Parathyroid adenoma (tissue), 2 donors: Measurements from ENCODE around the gene ZNF621.

ENCODE experiments used
- H2AFZ ChIP-seq: fragments of 300-600 bp; sonication (generic); one replicate; pipeline ENCODE4 v1.7.0; 2017; ENCODE audit warnings: antibody characterized with exemption, mild to moderate bottlenecking
- H3K27ac ChIP-seq: fragments of 300-600 bp; sonication (generic); one replicate; pipeline ENCODE4 v1.7.0; 2017
- H3K27me3 ChIP-seq: fragments of 300-600 bp; sonication (generic); one replicate; pipeline ENCODE4 v1.7.0; 2017; ENCODE audit warnings: low read length; ENCODE audit not compliant: control insufficient read depth, insufficient read depth
- H3K36me3 ChIP-seq: fragments of 300-600 bp; sonication (generic); one replicate; pipeline ENCODE4 v1.7.0; 2017; ENCODE audit warnings: low read length; ENCODE audit not compliant: control insufficient read depth, insufficient read depth
- H3K4me1 ChIP-seq: fragments of 300-600 bp; sonication (generic); one replicate; pipeline ENCODE4 v1.7.0; 2017; ENCODE audit warnings: control low read depth
- H3K4me2 ChIP-seq: fragments of 300-600 bp; sonication (generic); one replicate; pipeline ENCODE4 v1.7.0; 2017; ENCODE audit warnings: low read length
- H3K4me3 ChIP-seq: fragments of 300-600 bp; sonication (generic); one replicate; pipeline ENCODE4 v1.7.0; 2017; ENCODE audit warnings: low read depth, low read length
- H3K79me2 ChIP-seq: fragments of 300-600 bp; sonication (generic); one replicate; pipeline ENCODE4 v1.7.0; 2017; ENCODE audit warnings: control low read depth
- H3K9ac ChIP-seq: fragments of 300-600 bp; sonication (generic); one replicate; pipeline ENCODE4 v1.7.0; 2017; ENCODE audit warnings: mild to moderate bottlenecking
- H3K9me3 ChIP-seq: fragments of 300-600 bp; sonication (generic); one replicate; pipeline ENCODE4 v1.7.0; 2017; ENCODE audit warnings: low read length; ENCODE audit not compliant: control insufficient read depth
- TF ChIP-seq, protein P1 (sequence below): fragments of 300-600 bp; sonication (generic); IDR thresholded peaks from one replicate; pipeline ENCODE4 v1.7.0; 2017; ENCODE audit warnings: antibody characterized with exemption, mild to moderate bottlenecking
- donor health status: primary hyperparathyroidism.

Gene ZNF621

DNA sequence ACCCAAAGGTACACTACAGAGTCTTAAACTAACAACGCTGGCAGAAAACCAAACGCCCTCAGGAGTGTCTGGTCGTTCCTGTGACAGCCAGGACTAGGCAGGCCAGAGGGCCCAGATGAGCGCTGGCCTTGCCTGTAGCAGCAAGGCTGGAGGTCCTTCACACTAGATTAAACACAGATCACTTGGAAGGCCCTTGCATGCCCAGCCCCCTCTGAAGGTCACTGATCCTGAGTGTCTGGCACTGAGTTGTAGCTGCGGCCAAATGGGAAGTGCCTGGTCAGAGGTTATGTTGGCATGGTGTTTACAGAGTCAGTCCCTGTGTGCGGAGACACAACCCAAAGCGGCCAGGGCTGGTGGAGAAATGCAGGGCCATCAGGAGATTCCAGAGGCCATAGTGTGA lies 58.9 kb downstream of the ZNF621 start:
- Histone ChIP-seq H3K27ac (no peak overlapping the region), H3K4me2 (no peak overlapping the region), H3K9me3 (no peaks in the 10 kb centered on the region), H3K4me3 (no peak overlapping the region), H3K79me2 (no peaks in the 10 kb centered on the region), H2AFZ (no peak overlapping the region), H3K36me3 (no peaks in the 10 kb centered on the region), H3K9ac (no peak overlapping the region), H3K27me3 (no peaks in the 10 kb centered on the region), H3K4me1 (no peaks in the 10 kb centered on the region)
- TF ChIP-seq, protein P1, sequence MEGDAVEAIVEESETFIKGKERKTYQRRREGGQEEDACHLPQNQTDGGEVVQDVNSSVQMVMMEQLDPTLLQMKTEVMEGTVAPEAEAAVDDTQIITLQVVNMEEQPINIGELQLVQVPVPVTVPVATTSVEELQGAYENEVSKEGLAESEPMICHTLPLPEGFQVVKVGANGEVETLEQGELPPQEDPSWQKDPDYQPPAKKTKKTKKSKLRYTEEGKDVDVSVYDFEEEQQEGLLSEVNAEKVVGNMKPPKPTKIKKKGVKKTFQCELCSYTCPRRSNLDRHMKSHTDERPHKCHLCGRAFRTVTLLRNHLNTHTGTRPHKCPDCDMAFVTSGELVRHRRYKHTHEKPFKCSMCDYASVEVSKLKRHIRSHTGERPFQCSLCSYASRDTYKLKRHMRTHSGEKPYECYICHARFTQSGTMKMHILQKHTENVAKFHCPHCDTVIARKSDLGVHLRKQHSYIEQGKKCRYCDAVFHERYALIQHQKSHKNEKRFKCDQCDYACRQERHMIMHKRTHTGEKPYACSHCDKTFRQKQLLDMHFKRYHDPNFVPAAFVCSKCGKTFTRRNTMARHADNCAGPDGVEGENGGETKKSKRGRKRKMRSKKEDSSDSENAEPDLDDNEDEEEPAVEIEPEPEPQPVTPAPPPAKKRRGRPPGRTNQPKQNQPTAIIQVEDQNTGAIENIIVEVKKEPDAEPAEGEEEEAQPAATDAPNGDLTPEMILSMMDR, result no peak

DNA sequence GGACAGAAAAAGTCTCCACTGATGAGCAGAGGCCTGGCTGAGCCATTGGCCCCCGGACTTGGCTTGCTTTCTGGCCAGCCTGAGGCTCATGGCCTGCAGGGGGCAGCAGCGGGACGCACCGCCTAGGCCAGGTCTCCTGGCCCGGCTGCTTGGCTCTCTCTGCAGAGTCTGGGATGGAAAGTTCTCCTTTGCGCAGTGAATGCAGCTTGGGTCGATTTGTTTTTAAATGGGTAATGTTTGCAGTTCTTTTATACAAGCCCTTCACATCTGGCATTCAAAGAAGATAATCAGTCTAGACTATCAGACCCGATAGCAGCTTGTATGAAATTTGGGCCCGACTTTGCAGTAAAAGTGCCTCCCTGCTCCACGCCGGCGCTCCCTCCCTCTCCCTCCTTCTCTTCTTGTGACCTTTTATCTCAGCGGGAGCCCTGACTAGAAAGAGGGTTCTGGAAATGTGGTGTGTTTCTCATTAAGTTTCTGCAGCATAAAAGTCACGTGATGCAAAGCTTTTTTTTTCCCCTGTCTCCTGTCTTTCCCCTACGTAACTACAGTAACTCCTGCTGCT lies 59.9 kb downstream of the ZNF621 start:
- H3K4me3 ChIP-seq, result no peak overlapping the region

DNA sequence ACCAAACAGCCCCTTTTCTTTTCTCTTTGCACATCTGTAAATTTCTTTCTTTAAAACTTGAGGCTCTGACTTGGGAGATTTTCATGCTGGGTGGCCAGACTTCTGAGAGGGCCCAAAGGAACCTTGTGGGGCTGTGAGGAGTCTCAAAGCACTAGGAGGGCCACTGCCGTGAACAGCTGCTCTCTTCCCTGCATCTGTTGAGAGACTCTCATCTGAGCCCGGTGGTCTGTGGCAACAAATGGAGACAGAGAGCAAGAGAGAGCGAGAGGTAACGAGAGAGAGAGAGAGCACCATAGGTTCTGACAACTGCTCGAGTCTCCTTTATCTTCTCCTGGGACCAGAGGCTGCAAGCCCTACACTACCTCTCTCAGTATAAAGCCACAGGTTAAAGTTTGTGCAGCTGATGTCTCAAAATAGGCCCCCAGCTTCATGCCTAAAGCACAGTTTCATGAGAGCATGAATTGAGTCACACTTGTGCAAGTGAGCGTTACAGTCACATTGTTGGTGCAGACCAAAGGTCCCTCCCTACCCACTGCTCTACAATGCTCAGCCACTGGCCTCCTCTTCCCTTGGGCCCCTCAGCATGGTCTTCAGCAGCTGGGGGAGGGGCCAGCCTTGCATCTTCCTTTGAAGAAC lies 60.7 kb downstream of the ZNF621 start:
- Histone ChIP-seq H3K27me3 (no peaks in the 10 kb centered on the region), H3K79me2 (no peaks in the 10 kb centered on the region), H3K27ac (no peak overlapping the region)

More for the DNA sequence above, 59.9 kb downstream of the ZNF621 start:
- Histone ChIP-seq H2AFZ (peak overlapping the region; percentile 51), H3K4me1 (no peaks in the 10 kb centered on the region), H3K4me2 (no peak overlapping the region), H3K36me3 (no peaks in the 10 kb centered on the region), H3K9ac (no peak overlapping the region), H3K79me2 (no peaks in the 10 kb centered on the region), H3K27ac (no peak overlapping the region), H3K27me3 (no peaks in the 10 kb centered on the region), H3K9me3 (no peaks in the 10 kb centered on the region)
- TF ChIP-seq, protein P1, result peak; percentile 94

DNA sequence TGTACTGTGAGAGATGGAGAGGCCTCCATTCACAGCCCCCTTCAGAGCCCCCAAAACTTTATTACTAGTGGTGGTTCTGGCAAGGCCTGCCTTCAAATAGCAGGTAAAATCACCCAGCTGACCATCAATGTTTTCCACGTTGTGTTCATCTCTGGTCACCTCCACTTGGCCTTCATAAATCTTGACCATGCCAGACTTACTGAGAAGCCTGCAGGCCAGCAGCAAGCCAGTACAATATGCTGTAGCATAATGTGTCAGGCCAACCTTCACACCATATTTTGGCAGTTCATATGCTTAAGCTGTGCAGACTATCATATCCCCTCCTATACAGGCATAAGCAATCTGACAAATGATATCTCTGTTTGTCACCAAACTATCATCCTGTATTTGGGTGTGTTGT lies 62.1 kb downstream of the ZNF621 start:
- no peaks in the 10 kb centered on the region for H3K36me3 ChIP-seq
- no peak overlapping the region for H3K4me3 ChIP-seq
- TF ChIP-seq, protein P1, result no peak
- no peak overlapping the region for H3K4me2 ChIP-seq
- H3K4me1 ChIP-seq, result no peaks in the 10 kb centered on the region
- H3K79me2 ChIP-seq, result no peaks in the 10 kb centered on the region
- H2AFZ ChIP-seq, result no peak overlapping the region
- no peak overlapping the region for H3K27ac ChIP-seq
- H3K9me3 ChIP-seq, result no peaks in the 10 kb centered on the region
- no peak overlapping the region for H3K9ac ChIP-seq
- H3K27me3 ChIP-seq, result no peaks in the 10 kb centered on the region

More for the DNA sequence above, 60.7 kb downstream of the ZNF621 start:
- H2AFZ ChIP-seq, result no peak overlapping the region
- no peak overlapping the region for H3K4me3 ChIP-seq
- no peaks in the 10 kb centered on the region for H3K36me3 ChIP-seq
- no peaks in the 10 kb centered on the region for H3K9me3 ChIP-seq
- no peaks in the 10 kb centered on the region for H3K4me1 ChIP-seq
- TF ChIP-seq, protein P1, result no peak
- H3K4me2 ChIP-seq, result no peak overlapping the region
- no peak overlapping the region for H3K9ac ChIP-seq

DNA sequence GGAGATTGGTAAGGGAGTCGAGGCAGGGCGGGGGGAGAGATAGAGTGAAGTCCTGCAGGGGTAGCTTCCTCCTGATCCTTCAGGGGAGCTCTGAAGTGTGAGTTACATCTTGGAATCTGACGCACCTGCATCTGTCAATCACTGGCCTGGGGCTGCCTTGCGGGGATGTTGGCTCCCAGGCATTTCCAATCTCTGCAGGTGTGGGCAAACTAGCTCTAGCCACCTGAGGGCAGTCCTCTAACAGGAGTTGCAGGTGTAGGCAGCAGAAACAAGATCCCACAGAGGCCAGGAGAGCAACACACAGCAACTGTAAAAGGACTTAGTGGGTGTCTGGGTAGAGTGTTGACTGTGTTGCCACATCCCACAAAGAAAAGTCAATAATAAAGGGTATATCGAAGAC lies 63.6 kb downstream of the ZNF621 start:
- TF ChIP-seq, protein P1, result no peak
- no peaks in the 10 kb centered on the region for H3K9me3 ChIP-seq
- H3K9ac ChIP-seq, result no peak overlapping the region
- no peak overlapping the region for H2AFZ ChIP-seq
- no peaks in the 10 kb centered on the region for H3K79me2 ChIP-seq
- no peaks in the 10 kb centered on the region for H3K4me1 ChIP-seq
- no peak overlapping the region for H3K4me2 ChIP-seq
- H3K4me3 ChIP-seq, result no peak overlapping the region
- no peaks in the 10 kb centered on the region for H3K27me3 ChIP-seq
- H3K27ac ChIP-seq, result no peak overlapping the region
- H3K36me3 ChIP-seq, result no peaks in the 10 kb centered on the region
